Colon (tissue), 2 donors: ENCODE results near the gene KIF22.
"Not testable (repeated sequence)": the region's sequence is repeated elsewhere in the genome, so short reads cannot be mapped to it uniquely, and the experiment has no call there.

Experiments
- FAIRE-seq: peaks from 2 replicates; lab custom pipeline; 2012; peaks lifted over from hg19 to GRCh38; lab: Jason Lieb, UNC
- donor health status: control.
- donor health status: control.

The KIF22 gene

DNA sequence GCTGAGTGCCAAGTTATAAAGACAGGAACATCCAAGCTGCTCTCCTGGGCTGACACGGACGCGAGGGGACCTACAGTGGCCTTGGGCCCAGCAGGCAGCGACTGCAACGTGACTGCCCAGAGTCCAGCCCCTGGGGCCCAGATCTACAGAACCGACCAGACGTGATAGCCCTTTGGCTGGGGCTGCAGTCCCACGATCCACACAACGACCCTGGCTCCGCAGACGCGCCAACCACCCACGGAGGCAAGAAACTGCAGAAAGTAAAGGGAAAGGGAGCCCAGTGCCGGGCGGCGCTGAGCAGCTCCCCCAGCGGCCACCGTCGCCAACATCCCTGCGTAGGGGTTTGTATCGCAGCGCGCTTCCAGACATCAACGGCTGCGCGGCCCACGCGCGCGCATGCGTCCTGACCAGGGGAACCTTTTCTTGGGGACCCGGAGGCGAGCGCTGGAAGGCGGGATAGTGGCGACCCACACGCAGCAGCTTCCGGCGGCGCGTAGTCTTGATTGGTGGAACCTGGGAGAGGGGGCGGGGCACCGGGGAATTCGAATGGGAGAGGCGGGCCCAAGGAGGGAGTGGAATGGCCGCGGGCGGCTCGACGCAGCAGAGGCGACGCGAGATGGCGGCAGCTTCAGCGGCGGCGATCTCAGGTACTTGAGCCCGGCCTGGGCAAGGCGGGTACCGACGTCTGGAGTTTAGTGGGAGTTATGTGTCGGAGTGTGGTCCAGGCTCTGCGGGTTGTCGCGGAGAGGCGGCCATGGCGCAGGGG, at the start of gene KIF22:
Gene KIF22, plus strand, starts transcription at position 569 of the 766 bp plus-strand sequence. Its CDS starts 9 bp downstream, at position 578.
- FAIRE-seq = no peak

DNA sequence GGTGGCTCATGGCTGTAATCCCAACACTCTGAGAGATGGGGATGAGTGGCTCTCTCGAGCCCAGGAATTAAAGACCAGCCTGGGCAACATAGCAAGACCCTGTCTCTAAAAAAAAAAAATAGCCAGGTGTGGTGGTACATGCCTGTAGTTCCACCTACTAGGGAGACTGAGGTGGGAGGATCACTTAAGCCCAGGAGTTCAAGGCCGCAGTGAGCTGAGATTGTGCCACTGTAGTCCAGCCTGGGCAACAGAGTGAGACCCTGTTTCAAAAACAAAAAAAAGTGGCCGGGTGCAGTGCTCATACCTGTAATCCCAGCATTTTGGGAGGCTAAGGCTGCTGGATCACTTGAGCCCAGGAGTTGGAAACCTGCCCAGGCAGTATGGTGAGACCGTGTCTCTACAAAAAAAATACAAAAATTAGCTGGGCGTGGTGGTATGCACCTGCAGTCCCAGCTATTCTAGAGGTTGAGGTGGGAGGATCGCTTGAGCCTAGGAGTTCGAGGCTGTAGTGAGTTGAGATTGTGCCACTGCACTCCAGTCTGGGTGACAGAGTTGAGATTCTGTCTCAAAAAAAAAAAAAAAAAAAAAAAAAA, 47.8 kb upstream of the KIF22 start:
- no peak for FAIRE-seq

DNA sequence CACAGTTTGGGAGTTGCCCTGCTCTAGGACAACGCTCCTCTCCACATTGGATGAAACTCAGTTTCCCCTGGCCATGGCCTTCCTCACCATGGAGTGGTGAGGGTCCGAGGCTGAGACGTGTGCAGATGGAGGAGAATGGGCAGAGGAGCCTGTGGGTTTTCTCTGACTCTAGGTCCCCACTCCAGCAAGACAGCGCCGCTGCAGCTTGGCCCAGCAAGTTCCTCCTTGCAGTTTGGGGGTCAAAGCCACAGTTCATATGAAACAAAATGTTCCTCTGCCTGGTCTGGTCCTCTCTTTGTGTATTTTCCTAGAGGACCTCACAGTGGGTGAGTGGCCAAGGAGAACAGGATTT, 47.1 kb upstream of the KIF22 start:
- FAIRE-seq = no peak

DNA sequence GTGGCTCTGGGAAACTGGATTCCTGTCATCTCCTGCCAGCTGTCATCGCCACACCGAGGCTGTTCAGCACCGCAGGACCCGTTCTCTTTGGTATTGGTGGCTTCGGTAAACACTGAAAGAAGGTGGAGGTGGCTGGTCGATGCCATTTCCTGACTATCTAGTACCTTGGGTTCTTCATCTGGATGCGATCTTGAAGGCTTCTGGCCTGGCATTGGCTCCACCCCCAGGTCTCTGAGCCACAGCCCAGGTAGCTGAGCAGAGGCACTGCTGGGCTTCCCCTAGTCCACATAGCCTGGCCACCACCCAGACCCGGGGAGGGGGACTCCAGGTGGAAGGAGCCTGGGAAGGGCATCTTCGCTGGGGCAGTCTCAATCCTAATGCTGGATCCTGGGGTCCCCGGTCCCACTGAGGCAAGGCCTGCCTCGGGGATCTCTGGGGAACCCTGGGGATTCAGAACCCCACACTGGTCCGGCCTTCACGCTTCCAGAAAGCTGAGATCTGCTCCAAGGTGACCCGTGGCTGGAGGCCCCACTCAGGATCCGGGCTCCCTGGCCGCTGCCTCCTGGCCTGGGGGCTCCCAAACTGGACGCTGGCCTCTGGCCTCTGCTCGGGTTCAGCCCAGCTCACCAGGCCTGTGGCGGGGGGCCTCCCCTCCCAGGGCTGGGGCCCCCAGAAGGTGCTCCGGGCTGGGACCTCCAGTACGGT, 46.6 kb upstream of the KIF22 start:
- no peak for FAIRE-seq

DNA sequence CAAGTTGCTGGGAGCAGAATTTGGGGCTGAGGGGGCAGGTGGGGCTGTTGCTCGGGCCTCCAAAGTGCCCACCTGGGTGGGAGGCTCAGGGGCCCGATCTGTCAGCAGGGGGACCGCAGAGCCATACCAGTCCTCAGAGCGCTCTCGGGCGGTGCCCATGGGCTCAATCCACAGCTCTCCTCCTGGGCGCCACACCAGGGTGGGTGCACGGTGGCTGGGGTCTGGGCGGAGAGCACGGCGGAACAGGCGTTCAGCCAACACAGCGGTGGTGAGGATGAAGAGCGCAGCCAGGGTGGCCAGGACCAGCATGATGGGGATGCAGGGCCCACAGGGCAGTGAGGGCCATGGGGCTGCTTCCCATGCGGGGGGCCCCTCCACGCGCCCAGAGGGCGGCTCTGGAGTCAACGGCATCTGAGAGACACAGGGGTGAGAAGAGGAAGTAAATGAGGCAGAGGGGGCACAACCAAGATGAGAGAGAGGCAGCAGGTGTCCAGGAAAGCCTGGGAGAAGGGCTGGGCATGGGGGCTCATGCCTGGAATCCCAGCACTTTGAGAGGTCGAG, 45.9 kb upstream of the KIF22 start:
- no peak for FAIRE-seq

DNA sequence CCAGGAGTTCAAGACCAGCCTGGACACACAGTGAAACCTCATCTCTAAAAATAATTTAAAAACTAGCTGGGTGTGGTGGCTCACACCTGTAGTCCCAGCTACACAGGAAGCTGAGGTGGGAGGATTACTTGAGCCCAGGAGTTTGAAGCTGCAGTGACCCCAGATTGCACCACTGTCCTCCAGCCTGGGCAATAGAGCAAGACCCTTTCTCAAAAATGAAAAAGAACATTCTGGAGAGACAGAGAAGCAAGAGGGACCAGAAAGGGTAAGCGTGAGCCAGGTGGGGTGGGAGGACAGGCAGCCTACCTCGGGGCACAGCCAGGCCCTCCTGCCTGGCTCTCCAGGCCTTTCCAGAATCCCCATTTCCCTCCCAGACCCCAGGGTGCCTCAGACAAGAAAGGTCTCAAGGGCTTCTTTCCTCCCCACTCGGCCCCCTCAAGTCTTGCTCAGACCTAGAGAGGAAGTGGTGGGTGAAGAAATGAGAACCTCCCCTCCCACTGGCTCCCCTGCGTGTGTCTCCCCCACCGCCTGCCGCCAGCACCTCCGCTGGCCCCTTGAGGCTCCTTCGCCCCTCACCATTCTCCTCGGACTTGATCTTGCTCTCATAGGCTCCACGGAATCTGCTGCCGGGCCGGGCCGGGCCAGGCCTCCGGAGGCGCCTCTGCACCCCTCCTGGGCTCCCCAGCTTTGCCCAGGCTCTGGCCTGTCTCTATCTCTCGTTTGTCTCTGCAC, 45.3 kb upstream of the KIF22 start:
- FAIRE-seq = no peak

DNA sequence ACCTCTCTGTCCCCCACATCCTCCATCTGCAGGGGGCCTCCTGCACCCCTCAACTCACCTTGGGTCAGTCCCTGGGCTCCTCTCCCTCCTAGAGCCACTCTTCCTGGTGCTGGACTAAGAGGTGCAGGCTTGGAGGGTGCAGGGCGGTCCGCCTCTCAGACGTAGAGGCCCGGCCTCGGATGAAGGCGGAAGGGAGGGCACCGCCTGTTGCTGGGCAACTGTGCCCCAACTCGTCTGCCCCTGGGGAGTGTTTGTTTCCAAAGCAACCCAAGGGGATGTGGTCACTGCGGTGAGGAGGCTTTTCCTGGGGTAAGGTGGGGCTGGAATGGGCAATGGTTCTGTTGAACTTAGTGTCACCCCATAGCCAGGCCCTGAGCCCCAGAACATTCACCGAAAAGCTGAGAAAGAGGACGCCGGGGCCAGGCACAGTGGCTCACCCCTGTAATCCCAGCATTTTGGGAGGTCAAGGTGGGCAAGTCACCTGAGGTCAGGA, 44.7 kb upstream of the KIF22 start, which contains the start of gene C16orf54:
Gene C16orf54, minus strand, starts transcription at position 138 of the 493 bp plus-strand sequence. CDS start 1,039 bp downstream, outside the sequence.
- FAIRE-seq = no peak

DNA sequence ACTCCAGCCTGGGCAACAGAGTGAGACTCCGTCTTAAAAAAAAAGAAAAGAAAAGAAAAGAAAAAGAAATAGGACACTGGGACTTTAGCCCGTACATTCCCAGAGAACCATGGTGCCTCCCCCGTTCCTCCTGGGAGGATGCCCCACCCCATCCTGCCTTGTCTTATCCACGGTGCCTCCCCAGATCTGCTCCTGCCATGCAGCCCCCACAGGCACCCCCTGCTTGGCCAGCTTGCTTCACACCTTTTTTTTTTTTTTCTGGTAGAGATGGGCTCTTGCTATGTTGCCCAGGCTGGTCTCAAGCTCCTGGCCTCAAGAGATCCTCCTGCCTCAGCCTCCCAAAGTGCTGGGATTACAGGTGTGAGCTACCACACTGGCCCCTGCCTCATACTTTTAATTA, 44.0 kb upstream of the KIF22 start:
- FAIRE-seq = not testable (repeated sequence)

DNA sequence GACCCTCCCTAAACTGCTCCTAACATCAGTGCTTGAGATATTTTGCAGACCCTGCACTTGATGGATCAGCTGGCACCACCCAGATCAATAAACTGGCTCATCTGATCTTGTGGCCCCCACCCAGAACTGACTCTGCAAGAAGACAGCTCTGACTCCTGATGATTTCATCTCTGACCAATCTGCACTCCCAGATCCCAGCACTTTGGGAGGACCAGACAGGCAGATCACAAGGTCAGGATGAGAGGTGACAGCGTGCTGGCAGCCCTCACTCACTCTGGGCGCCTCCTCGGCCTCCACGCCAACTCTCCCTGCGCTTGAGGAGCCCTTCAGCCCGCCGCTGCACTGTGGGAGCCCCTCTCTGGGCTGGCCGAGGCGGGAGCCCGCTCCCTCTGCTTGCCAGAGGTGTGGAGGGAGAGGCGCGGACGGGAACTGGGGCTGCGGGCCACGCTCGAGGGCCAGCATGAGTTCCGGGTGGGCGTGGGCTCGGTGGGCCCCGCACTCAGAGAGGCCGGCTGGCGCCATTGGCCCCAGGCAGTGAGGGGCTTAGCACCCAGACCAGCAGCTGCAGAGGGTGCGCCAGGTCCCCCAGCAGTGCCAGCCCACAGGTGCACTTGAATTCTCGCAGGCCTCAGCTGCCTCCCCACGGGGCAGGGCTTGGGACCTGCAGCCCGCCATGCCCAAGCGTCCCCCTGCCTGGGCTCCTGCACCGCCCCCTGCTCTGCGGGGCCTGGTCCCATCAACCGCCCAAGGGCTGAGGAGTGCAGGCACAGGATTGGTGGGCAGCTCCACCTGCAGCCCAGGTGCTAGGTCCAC, 42.4 kb upstream of the KIF22 start:
- FAIRE-seq = no peak

DNA sequence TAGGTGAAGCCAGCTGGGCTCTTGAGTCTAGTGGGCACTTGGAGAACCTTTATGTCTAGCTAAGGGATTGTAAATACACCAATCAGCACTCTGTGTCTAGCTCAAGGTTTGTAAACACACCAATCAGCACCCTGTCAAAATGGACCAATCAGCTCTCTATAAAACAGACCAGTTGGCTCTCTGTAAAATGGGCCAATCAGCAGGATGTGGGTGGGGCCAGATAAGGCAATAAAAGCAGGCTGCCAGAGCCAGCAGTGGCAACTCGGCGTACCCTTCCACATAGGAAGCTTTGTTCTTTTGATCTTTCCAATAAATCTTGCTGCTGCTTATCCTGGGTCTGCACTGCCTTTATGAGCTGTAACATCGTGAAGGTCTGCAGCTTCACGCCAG, 41.8 kb upstream of the KIF22 start:
- not testable (repeated sequence) for FAIRE-seq

DNA sequence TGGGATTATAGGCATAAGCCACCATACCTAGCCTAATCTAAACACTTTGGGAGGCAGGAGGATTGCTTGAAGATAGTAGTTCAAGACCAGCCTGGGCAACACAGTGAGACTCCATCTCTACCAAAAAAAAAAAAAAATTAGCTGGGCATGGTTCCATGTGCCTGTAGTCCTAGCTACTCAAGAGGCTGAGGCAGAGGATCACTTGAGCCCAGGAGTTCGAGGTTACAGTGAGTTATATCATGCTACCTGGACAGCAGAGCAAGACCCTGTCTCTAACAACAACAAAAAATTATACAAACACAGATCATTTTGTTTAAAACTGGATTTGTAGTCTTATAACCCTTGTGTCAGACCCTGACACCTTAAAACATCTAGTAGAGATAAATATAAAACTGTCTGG, 37.0 kb upstream of the KIF22 start:
- no peak for FAIRE-seq

DNA sequence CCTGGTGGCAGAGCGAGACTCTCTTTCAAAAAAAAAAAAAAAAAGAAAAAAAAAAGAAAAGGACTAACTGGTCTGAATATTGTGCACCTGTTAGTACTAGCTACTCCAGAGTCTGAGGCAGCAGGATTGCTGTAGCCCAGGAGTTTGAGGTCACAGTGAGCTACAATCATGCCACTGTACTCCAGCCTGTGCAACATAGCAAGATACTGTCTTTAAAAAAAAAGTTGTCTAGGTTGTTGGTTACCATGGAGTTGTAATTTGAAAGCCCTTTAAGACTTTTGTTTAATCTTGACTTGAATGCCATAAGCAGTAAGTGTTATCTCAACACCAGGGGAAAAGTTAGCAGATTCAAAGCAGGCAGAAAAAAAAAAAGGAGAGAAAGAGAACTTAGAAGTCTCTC, 33.9 kb upstream of the KIF22 start:
- FAIRE-seq = no peak

DNA sequence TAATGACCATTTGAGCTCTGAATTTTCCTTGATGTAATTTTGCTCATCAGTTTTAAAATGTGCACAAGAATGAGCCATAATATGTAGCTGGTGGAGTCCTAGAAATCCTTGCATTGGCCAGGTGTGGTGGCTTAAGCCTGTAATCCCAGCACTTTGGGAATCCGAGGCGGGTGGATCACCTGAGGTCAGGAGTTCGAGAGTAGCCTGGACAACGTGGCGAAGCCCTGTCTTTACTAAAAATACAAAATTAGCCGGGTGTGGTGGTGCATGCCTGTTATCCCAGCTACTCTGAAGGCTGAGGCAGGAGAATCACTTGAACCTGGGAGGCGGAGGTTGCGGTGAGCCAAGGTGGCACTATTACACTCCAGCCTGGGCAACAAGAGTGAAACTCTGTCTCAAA, 33.5 kb upstream of the KIF22 start:
- FAIRE-seq = not testable (repeated sequence)

DNA sequence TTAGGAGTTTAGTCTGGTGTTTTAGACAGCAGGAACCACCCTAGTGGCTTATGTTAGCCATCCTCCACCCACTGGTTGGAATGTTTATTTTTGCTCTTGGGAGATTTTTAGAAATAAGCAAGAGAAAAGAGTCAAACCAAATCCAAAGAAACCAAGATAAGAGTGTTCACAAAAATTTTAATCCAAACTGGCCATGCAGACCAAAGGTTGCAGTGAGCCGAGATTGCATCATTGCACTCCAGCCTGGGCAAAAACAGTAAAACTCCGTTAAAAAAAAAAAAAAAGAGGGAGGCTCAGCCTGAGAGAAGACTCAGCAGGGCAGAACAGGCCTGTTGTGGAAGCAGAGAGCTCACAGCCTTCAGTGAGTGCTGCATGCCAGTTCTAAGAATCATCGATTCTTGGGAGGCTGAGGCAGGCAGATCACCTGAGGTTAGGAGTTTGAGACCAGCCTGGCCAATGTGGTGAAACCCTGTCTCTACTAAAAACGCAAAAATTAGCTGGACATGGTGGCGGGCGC, 32.5 kb upstream of the KIF22 start:
- no peak for FAIRE-seq

DNA sequence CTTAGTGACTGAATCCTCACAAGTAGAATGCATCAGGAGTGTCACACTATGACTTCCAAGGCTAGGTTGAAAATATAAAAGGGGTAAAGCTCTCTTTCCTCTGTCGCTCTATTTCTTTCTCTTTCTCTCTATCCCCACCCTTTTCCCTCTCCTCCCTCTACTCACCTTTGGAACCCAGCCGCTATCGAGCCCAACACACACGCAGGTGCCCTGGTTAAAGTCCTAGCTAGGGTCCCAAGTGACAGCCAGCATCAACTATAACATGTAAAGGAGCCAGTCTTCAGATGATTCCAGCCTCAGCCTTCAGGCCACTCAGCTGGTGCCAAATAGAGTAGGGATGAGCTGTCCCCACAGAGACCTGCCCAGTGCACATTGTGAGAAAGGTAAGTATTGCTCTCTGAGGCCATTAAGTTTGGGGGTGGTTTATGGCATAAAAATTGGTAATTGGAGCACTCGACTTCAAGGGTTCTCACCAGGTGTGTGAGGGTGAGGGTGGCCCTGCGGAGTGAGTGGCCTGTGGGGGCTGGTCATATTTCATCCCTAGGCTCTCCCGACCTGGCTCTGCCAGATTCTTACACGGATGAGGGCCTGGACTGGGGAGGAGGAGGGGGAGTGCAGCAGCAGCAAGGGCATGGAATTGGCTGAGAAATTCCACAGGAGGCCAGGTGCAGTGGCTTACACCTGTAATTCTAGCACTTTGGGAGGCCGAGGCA, 29.8 kb upstream of the KIF22 start:
- FAIRE-seq = no peak

DNA sequence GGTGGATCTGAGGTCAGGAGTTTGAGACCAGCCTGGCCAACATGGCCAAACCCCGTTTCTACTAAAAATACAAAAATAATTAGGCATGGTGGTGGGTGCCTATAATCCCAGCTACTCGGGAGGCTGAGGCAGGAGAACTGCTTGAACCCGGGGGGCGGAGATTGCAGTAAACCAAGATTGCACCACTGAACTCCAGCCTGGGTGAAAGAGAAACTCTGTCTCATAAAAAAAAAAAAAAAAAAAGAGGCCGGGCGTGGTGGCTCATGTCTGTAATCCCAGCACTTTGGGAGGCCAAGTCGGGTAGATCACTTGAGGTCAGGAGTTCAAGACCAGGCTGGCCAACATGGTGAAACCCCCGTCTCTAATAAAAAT, 29.3 kb upstream of the KIF22 start:
- FAIRE-seq = not testable (repeated sequence)

DNA sequence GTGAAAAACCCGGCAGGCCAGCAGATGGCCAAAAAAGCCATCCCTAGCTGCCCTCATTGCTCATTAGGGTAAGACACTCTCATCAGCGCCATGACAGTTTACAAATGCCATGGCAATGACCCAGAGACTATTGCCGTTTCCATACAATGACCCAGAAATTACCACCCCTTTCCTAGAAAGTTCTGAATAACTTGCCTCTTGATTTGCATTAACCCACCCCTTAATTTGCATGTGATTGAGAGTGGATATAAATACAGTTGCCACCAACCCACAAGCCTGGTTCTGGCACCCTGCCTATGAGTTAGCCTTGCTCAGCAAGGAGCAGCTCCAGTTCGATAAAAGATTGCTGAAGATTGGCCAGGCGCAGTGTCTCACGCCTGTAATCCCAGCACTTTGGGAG, 28.7 kb upstream of the KIF22 start:
- FAIRE-seq = no peak

DNA sequence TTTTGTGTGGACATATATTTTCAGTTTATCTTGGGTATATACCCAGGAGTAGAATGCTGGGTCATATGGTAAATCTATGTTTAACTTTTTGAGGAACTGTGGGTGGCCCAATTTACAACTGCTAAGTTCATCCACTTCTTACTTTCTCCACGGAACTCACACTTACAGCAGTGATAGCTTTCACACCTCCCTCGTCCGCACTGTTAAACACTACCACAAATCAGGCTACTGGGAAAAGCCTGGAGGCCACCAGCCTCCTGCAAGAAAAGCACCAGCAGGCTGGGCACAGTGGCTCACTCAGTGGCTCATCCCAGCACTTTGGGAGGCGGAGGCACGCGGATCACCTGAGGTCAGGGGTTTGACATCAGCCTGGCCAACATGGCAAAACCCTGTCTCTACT, 27.2 kb upstream of the KIF22 start:
- FAIRE-seq = no peak

DNA sequence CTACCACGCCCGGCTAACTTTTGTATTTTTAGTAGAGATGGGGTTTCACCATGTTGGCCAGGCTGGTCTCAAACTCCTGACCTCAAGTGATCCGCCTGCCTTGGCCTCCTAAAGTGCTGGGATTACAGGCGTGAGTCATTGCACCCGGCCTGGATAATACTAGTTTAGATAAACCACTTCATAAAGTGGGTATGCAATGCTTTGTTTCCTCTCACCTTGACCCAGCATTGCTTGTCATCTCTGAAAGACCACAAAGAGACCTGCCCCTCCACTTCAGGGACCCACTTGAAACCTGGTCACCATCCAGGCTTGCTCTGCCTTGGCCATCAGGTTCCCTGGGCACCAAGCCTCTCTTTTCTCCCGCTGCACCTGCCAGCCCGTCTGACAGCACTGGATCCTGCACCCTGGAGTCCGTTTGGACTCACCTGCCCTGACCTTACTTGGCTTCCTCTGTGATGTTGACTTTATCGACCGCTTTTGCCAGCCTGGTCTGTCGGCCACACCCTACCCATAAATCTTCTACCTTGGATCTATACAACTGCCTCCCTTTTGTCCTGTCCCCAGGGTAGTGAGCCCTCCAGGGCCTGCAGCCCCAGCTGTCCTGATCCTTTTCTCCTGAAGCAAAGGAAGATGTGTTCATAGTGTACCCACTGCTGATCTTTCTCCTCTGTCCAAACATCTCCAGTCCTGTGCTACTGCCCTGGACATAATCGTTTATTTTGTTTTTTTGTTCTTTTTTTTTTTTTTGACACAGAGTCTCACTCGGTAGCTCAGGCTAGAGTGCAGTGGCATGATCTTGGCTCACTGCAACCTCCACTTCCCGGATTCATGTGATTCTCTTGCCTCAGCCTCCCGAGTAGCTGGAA, 25.2 kb upstream of the KIF22 start:
- no peak for FAIRE-seq
